ENCODE data around the gene GPATCH3. TPM values are rescaled to one million over a fixed set of nuclear protein-coding genes. Genes with fewer than 3 reads are reported as not detected.

Gene GPATCH3
- total RNA-seq, 1 donor = 7.3 TPM

DNA sequence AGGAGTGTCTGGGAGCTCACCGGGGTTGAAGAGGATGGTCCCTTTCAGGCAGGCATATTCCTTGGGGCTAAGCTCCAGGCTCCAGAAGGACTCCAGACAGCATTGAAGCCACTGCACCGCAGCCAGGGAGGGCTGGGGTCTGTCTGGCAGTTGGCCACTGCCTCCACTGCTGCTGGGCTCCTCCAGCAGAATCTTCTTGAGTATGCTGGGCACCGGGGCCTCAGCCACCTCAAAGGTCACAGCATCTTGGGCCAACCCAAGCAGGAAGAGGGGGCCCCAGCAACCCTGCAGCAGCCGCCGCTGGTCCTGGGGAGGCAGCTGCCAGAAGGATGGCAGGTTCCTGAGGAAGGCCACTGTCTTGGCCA lies 13.1 kb upstream of the GPATCH3 start:
- DNase-seq (ENCODE audit: low read depth) = no peak
- no peak overlapping the region for H3K4me3 ChIP-seq (ENCODE audit: low read depth, low read length)
- TF ChIP-seq, protein P1, sequence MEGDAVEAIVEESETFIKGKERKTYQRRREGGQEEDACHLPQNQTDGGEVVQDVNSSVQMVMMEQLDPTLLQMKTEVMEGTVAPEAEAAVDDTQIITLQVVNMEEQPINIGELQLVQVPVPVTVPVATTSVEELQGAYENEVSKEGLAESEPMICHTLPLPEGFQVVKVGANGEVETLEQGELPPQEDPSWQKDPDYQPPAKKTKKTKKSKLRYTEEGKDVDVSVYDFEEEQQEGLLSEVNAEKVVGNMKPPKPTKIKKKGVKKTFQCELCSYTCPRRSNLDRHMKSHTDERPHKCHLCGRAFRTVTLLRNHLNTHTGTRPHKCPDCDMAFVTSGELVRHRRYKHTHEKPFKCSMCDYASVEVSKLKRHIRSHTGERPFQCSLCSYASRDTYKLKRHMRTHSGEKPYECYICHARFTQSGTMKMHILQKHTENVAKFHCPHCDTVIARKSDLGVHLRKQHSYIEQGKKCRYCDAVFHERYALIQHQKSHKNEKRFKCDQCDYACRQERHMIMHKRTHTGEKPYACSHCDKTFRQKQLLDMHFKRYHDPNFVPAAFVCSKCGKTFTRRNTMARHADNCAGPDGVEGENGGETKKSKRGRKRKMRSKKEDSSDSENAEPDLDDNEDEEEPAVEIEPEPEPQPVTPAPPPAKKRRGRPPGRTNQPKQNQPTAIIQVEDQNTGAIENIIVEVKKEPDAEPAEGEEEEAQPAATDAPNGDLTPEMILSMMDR (IDR thresholded peaks at IDR 0.05; ENCODE audit: insufficient read depth, low read depth, low read length) = no peak

DNA sequence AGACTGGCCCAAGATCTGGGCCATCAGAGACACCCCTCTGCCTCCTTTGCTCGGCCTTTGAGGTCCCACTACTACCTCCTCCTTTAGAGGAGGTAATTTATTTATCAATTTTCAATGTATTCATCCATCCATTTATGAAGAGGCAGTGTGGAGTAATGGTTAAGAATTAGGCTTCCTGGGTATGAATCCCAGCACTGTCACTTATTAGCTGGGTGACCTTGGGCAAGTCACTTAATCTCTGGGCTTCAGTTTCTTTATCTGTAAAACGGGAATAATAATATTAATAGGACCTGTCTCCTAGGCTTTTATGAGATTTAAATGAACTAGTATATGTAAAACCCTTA lies 11.9 kb upstream of the GPATCH3 start:
- TF ChIP-seq, protein P1 (IDR thresholded peaks at IDR 0.05; ENCODE audit: insufficient read depth, low read depth, low read length) = no peak
- H3K4me3 ChIP-seq (ENCODE audit: low read depth, low read length) = no peak overlapping the region
- no peak for DNase-seq (ENCODE audit: low read depth)

DNA sequence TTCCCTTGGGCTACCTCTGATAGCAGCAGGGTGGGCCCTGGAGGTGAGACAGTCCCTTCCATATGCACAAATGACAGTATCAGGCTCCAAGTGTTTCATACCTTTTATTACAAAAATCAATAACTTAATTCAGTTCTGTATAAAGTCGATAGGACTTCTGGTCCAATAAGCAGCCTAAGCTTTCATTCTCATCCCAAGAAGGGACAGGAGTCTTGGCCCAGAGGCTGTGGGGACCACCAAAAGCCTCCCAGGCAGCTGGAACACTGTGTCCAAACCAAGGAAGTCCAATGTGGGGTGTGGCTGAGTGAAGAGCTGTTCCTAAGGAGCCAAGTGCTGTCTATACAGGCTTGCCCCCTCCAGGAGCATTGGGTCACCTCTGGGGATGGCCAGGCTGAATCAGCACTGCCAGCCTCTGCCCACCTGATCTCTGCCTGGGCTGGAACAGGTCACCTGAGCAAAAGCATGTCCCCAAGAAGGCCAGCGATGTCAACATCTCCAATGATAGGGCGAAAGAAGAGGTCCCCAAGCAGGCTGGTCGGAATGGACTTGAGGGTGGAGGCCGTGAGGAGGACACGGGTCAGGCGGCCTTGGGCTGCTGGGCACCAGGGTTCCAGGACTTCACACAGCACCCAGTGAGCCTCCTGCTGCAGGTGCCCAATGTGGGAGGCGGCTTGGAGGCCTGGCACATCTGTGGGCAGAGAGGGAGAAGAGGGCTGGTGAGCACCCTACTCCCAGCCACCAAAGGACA lies 11.3 kb upstream of the GPATCH3 start:
- TF ChIP-seq, protein P1 (IDR thresholded peaks at IDR 0.05; ENCODE audit: insufficient read depth, low read depth, low read length) = no peak
- no peak for DNase-seq (ENCODE audit: low read depth)
- H3K4me3 ChIP-seq (ENCODE audit: low read depth, low read length) = no peak overlapping the region

DNA sequence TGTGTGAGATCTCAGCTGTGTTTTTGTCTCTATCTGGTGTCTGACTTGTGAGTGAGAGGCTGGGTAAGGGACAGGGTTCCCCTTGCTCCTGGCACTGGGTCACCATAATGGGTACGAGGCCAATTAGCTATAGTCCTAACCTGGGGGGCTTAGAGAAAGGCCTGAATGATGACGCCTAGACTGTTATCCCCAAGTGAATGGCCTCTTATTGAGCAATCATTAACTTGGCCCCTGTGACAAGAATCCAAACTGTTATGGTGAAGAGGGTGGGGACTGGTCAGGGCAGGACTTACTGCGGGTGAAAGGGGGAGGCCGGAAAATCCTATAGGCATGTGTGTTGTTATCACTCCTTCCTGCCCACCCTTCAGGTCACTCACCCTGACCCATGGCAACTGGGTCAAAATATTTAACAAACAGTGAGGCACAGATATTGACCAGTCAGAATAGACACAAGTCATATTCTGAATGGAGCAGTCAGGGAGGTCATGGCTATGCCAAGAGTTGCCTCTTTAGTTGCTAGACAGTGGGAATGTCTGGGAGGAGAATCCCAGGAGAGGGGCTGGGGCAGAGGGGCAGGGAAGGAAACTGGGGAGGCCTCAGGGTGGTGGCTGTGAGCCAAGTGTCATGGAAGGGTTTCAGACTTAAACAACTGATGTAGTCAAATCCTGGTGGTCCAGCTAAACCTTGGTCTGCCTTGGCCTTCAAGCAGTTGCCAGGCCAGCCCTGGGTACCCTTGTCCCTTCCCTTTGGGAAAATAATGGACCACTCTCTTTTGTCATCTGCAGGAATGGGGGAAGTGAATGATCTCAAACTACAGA lies 10.3 kb upstream of the GPATCH3 start:
- TF ChIP-seq, protein P1 (IDR thresholded peaks at IDR 0.05; ENCODE audit: insufficient read depth, low read depth, low read length) = no peak
- DNase-seq (ENCODE audit: low read depth) = no peak

DNA sequence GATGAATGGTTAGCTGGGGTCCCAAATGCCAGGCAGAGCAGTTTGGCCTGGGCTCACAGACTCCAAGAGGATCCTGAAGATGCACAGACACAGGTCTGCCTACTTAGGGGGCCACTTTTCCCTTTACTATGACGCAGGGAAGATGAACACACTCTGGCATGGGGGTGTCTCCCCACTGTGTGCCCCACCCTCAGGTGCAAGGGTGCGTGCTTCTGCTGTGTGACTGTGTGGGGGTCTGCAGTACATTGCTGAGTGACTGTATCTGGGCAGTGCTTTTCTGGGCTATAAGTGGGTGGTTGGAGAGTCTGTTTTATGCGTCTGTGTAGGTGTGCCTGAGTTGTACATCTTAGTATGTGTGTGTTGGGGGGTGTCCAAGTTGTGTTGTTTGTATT lies 9.7 kb upstream of the GPATCH3 start:
- TF ChIP-seq, protein P1 (IDR thresholded peaks at IDR 0.05; ENCODE audit: insufficient read depth, low read depth, low read length) = no peak
- DNase-seq (ENCODE audit: low read depth) = no peak

More for the DNA sequence above, 10.3 kb upstream of the GPATCH3 start:
- H3K4me3 ChIP-seq (ENCODE audit: low read depth, low read length) = no peak overlapping the region

DNA sequence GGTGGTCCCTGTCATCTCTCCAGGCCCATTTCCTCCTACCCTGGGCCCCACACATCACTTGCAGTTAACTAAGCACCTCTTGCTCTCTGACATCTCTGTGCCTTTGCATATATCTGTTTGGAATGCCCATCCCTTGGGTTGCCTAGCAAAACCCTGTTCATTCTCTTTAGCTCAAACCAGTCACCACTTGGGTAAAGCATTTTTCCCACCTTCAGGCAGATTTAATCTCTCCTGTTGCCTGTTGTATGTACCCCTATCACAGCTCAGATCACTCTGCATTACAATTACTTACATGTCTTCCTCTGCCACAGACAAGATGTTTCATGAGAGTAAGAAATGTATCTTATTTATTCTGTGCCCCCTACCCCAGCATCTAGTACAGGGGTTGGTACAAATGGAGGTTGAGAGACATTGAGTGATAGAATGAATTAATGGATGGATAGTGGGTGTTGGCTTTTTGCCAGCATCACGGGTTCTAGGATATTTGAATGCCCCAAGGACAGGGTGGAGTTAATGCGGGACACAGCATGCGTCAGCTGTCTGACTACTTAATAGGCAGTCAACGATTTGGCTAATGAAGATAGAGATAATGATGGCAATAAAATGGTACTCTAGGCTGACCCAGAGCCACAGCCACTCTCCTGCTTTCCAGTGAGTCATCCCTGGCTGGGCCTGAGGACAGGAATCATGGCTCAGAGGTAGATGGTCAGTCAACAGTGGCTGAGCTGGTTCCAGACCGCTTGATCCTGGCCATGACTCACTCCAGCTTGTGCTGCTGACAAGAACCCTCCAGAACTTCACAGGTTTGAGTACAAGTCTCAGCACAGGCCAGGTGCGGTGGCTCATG lies 7.0 kb upstream of the GPATCH3 start:
- TF ChIP-seq, protein P1 (IDR thresholded peaks at IDR 0.05; ENCODE audit: insufficient read depth, low read depth, low read length) = no peak
- DNase-seq (ENCODE audit: low read depth) = peak; percentile 79
- no peak overlapping the region for H3K4me3 ChIP-seq (ENCODE audit: low read depth, low read length)

More for the DNA sequence above, 9.7 kb upstream of the GPATCH3 start:
- H3K4me3 ChIP-seq (ENCODE audit: low read depth, low read length) = no peak overlapping the region

Measured in fibroblast of villous mesenchyme (primary cell).